ENCODE measurements around the gene SPCS2.

The SPCS2 gene

DNA sequence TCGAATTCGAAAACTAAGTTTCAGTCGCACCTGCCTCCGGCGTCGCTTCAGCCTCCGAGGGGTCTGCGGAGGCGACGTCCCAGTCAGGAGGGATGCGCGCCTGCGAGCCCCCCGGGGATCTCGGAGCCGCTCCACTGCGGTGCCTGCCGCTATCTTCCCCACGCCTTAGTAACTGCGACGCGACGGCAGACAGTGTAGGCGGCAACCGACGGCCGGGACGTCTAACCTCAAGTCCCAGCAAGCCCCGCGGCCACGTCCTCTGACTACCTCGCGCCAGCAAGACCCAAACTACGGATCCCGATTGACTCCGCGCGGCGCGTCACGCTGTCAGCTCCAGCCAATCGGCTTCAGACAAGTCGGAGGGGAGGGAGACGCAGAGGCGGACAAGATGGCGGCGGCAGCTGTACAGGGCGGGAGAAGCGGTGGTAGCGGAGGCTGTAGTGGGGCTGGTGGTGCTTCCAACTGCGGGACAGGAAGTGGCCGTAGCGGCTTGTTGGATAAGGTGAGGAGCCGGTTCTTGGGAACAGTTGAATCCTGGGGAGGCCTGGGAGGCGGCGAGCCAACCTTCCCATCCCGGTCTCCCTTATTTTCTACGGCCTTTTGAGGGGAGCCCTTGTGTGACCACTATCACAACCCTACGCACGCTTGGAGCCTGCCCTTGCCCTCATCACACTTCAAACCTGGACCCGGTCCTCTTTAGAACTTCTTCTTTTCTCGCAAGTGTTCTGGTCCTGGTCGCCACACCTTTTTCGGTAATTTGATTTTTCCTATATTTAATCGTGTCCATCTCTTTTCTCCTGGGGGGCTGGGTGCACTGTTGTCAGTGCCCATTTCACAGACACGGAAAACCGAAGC lies at the start of gene SPCS2, which contains the start of gene XRRA1:
TSS of gene SPCS2 (plus strand) at position 369 of the 855 bp plus-strand sequence. CDS start at position 389, 20 bp downstream.
TSS of gene XRRA1 (minus strand) at position 194 of the 855 bp plus-strand sequence. CDS start 8,213 bp downstream, outside the sequence.
- peak; percentile 99 for DNase-seq

DNA sequence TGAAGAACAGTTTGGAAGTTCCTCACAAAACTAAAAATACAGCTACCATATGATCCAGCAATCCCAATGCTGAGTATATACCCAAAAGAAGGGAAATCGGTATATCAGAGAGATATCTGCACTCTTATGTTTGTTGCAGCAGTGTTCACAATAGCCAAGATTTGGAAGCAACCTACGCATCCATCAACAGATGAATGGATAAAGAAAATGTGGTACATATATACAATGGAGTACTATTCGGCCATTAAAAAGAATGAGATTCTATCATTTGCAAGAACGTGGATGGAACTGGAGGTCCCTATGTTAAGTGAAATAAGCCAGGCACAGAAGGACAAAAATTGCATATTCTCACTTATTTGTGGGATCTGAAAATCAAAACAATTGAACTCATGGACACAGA lies 46.7 kb upstream of the SPCS2 start:
- DNase-seq, result no peak

DNA sequence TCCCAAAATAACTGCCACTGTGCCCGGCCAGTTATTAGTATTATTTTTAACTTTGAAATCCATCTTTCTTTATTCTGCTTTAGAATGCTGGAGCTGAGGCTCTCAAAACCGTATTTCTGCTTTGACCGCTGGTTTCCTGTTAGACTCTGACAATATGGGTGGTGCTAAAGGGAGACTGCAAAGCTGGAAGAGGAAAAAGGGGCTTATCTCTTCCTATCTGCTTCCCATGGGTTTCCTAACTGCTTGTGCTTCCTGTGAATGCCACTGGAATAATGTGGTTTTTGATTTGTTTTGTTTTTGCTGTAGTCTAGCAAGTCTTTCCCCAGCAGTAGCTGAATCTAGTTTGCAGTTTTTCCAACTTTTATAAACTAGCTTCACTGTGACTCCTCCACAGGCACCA lies 43.7 kb upstream of the SPCS2 start:
- DNase-seq, result no peak

DNA sequence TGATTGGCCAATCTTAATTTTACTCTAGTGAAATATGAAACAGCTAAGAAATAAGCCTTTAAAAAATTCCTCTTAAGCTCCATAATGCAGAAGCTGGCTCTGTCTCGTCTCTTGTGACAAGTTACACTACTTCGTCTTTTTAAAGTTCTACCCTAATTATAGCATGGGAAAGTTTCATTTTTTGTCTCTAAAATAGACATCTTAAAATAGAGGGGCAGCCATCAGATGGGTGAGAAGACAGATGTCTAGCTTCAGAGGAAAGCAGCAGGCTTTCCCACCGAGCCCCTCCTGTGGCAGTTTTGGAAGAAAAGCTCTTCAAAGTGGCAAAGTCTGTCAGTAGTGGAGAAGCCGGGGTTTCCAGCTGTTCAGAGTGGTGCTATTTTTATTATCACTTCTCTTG lies 39.7 kb upstream of the SPCS2 start:
- no peak for DNase-seq

DNA sequence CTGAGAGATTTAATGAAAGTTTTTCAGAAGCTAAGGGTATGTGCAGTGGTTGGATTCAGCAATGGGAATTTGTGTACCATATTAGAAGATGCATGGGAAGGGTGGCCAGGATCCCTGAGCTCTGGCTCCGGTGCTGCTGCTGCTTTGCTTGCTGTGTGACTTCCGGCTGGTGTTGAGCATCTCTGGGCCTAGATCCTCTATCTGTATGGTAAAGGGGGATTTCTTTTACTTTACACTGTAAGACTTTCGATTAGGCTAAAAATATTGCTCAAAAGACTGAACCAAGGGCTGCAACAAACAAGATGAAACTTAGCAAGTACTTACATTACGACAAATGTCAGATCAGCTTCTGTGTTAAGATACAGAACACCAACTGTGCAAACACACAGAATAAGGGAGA lies 39.3 kb upstream of the SPCS2 start:
- DNase-seq, result no peak

DNA sequence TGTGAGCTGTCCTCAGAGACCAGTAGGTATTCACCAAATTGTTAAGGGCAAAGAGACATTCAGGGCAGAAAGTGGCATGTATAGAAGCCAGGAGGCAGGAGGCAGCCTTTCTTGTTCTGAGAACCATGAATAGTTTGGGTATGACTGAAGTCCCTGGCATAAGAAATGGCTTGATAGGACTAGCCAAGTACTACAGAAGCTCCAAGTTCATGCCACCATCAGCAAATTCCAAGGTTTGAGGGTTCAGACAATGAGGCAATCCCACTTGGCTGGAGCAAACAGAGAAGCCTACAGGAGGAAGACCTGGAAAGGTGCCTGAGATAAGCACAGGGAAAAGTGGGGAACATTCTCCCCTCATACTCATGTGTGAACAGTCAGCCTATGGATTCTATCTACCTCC lies 25.9 kb upstream of the SPCS2 start:
- no peak for DNase-seq

DNA sequence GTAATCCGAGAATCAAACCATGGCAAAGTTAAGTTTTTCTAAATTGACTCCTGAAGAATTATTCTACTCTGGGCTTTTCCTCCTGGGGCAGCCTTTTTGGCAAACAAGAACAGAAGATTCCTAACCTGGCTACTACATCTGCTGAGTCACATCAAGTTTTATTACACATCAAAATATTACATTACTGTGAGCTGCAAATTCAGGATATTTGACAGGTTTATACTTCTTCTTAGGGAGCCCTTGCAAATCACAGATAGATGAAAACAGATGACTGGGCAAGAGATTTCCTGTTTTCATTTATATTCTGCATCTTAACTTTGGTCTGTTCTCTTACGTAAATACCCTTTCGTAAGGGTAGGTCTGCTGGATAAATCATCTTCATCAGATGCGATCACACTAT lies 23.8 kb upstream of the SPCS2 start:
- DNase-seq, result no peak

DNA sequence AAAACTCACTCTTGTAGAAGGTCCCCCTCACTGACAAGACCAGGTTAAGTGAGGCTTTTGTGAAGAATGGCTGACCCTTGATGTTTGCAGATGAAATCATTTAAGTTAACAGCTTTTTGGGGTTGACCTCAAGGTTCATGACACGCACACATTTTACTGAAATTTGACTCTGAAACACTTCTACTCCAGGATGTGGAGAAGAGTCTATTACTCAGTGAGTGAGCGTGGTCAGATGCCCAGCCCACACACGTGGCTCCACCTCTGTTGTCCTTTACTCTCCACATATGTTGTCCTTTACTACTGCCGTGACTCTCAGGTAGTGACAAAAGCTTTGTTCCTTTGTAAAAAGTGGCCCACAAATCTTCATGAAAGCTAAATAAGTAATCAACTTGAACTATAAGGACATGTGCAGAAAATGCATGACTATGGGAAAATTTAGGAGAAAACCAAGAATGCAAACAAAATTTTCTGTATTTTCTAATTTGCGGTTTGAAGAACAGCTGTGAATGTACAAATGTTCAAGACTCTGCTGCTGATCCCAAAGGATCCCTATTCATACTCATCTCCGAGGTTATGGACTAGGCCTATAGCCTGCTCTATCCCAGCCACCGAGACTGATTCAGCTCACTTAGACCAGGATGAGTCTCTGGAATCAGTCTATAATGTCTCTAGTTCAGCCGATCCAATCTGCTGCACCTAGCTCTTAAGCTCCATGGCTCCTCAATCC lies 22.6 kb upstream of the SPCS2 start:
- DNase-seq, result no peak

DNA sequence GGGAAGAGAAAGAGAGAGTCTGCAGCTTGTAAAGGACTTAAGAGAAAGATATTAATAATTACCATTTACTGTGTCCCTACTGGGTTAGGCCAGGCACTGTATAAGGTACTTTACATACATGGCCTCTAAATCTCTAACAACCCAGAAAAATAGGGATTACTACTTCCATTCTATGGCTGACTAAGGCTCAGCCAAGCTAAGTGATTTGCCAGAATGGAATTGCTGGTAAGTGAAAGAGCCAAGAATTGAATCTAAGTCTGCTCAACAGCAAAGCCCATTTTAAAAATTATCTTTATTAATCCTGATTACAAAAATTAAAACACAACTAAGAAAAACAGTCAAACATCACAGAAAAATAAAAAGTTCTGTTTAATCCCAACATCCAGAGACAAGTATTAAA lies 21.6 kb upstream of the SPCS2 start:
- no peak for DNase-seq

DNA sequence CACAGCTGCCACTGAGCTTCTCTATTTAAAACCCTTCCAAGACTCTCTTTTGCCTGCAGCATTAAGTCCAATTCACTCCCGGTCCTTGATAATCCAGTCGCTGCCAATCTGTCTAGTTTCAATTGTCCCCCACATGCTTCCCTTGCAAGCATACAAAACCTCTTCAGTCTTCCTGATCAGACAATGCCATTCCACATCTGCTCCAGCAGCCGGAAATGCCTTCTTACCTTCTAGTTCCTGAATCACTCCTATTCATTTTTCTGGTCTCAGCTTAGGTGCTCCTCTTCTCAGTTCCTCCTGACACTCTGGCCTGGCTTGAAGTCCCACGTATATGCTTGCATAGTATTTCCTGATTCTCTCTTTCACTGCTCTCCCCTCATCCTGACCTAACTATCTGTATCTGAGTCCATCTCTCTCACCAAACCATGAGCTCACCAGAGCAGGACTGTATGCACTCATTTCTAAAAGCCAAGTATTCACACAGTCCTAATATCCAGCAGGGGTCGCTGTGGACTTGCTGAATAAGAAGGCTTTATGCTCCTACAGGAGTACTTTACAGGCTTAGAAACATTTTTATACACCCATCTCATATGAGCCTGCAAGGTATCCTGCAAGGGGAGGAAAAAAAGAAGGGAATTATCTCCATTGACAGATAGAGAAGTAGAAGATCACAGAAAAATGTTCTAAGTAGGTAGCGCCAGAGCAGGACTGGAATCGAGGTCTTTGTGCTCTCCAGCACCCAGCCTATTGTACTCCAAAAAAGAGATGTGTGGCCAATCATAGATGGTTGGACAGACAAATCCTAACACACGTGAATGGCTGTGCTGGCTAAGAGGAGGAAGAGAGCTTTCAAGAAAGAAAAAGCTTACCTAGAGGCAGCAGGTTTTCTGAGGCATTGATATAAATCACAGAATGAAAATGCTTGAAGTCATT lies 19.4 kb upstream of the SPCS2 start:
- peak; percentile 71 for DNase-seq

DNA sequence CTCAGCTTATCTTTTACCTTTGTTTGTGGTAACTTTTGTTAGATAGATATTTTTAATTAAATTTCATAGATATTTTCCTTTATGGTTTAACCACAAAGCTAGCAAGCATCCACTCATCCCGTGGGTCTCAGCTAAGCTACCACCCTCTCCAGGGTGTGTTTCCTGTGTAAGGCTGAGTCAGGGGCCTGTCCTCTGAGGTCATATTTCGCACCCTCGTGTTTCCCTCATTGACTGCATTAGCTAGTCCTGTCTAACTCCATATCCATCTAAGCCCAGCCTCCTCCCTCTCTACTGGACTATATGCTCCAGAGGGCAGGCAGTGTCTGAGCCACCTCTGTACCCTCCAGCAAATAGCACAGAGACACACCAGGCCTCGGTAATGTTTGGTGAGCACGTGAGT lies 16.9 kb upstream of the SPCS2 start:
- DNase-seq, result no peak

DNA sequence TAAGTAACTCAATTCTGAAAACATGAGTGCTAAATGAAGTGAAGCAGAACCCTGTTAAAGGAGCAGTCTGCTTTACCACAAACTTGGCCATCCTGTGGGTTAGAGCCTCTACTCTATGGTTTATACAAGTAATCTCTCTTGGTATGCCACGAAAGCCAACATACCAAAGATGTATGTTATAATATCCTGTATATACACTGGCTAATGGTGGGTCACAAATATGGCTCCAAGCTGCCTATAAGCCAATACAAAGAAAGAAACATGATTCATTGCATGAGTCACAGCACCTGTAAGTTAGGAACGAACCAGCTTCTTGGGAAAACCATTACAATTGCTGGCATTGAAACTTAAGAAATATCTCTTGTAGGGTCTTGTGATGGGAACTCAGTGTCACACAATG lies 16.3 kb upstream of the SPCS2 start:
- no peak for DNase-seq

DNA sequence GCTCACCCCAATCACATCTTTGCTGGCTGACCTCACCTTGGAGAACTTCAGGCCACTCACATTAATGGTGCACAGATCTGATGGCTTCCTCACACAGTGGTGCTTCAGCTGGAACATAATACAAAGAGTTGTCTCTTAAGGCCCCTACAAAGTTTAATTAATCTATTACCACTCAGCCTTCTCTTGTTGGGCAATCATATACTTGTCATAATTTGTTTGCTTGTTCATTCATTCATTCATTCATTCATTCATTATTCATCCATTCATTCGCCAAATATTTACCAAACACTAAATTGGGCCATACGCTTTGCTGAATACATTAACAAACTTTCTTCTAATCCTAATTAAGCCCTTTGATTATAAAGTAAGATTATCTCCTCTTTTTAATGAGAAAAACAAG lies 15.3 kb upstream of the SPCS2 start:
- no peak for DNase-seq

DNA sequence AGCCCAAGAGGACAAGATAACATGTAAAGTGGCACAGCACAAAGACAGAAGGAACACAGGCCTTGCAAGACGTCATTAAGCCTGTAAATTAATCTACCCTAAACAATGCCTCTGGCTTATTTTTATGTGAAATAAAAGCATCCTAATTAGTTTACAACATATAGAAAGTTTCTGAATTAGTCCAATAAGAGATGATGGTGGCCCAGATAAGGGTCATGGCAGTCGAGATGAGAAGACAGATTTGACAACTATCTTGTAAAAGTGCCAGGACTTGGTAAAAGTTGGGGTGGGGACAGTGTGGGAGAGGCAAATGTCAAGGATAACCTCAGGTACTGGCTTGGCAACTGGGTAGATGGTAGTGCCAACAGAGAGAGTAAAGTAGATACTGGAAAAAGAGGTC lies 13.8 kb upstream of the SPCS2 start:
- DNase-seq, result no peak

DNA sequence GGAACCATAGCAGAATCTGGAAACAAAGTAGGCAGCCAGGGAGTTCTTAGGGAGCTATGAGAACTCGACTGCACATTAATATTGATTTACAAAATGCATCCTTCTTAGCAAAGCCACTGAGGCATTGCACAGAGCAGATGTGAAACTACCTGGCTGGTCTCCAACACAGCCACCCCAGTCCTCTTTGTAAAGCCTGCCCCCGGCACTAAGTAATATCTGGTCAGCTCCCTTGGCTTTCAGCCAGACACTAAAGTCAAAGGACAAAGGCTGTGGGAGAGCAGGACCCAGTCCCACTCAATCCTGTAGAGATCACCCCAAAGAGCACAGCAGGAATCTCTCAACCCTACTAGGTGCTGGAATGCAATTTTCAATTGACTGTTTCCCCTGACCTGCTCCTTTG lies 13.0 kb upstream of the SPCS2 start:
- DNase-seq, result no peak

DNA sequence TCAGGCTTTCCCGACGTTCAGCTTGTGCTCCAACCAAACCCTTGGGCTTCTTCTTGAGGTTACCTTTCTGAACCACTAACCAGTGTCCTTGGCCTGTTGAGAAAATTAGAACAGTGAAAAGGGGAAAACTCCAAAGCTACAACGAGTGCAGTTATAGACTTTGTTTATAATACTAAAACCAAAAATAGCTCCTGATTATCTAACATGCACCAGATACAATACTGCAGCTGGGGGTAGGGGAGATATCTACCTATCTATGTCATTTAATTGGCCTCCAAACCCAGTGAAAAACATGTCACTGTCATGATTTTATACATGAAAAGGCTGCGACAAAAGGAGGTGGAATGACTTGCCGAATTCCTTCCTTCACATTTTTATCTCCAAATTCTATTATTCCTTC lies 12.1 kb upstream of the SPCS2 start:
- no peak for DNase-seq

DNA sequence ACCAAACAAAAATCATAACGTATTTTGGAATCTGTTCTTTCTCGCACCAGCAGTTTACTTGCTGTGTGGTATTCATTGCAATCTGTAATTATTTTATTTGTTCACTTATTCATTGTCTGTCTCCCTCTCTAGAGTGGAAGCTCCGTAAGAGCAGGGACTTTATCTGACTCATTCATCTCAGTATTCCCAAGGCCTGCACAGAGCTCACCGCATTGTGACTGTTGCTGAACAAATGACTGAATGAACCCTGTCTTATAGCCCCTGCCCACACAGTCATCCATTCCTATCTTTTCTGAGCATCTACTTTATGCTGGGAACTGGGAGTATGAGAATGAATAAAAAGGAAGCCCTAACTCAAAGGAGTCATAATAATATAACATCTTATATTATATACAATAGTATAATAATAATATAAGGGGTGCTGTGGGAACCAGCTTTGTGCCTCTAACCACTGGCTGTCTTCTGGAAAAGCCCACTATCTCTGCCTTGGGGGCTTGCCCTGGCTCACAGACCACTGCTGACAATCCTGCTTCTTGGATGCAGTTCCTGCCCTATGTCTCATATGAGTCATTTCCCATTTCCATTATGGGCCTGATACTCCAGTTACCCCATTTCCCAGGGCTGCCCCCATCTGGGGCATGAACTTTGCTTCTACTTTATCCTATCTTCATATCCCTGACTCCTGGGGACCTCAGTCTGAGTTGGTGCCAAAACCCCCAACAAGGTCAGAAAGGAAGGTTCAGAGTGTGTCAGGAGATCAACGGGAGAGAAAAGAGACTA lies 11.2 kb upstream of the SPCS2 start:
- DNase-seq, result no peak

DNA sequence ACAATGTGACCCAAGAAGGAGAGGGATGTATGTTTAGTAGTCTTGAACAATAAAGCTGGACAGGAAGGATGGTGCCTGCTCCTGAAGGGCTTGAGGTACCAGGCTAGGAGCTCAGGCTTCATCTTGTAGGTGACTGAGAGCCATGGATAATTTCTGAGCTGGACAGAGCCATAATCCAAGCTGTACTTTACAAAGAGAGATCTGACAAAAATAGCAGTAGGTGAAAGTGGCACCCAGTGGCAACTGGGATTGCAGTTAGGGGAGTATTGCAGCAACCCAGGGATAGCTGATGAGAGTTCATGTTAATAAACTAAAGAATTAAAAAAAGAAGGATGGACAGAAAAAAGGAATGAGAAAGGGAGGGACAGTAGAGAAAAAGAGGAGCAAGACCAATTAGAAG lies 7.6 kb upstream of the SPCS2 start:
- no peak for DNase-seq

DNA sequence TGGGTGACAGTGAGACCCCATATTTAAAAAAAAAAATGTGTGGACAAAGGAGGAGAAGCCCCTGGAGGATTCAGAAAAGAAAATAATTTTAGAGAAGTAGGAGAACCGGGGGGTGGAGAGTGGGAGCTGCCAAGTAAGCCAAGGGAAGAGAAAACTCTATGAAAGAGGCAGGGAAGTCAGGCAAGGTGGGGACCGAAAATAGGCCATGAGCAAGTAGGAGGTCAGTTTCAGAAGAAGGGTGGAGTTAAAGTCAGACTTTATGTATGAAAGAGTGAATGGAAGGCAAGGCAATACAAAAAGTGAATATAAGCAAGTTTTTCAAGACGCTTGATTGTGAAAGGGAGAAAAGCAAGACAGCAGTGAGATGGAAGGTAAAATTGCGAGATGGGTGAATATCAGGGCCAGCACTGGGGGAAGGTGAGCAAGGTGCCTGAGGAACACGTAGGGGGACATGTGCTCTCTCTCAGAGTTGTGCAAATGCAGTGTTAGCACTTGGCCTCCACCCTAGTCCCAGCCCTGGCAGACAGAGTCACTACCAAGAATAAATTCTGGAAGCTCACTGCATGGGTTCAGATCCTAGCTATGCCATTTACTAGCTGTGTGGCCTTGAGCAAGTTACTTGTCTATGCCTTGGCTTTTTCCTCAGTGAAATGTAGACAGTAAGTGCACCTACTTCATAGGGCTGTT lies 6.8 kb upstream of the SPCS2 start:
- no peak for DNase-seq

DNA sequence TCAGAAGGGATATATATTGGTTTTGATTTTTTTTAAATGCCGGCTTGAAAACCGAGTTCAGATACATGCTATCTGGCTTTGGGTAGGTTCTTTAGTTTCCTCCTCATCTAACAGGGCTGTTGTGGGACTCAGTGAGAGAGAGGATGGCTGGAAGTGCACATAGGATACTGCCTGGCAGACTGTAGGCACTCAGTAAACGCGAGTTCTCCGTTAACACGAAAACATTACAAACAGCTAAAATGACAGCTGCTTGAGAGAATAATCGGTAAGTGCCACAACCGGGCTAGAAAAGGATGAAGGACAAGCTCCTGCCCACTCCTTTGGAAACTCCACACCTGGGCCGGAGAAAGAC lies 544 bp upstream of the SPCS2 start:
- no peak for DNase-seq

DNA sequence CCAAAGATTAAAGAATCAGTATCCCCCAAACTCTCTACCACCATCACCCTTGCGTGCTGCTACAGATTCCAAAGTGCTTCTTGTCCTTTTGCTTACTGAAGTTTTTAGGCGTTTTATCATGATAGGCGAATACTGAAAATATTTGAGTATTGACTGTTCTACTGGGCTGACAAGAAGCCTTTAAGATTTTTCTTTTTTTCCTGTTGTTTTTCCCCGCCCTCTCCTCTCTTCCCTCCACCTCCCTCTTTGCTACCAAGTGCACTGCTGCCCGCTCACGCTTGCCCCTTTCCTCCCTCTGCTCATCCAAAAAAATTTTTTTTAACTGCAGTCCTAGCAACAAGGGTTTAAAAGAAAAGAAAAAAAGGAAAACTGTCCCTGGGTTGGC lies 679 bp downstream of the SPCS2 start:
- DNase-seq, result no peak
